Chondrocyte (in vitro differentiated cells): ENCODE results near the gene EPHA2. TPM values are rescaled to one million over a fixed set of nuclear protein-coding genes. Genes with fewer than 3 reads are reported as not detected.
"Not testable (repeated sequence)": the region's sequence is repeated elsewhere in the genome, so short reads cannot be mapped to it uniquely, and the experiment has no call there.

ENCODE experiments used
- DNase-seq: peaks from one replicate; pipeline ENCODE4 v3.0.0; 2021; ENCODE audit warnings: mixed read lengths, low spot score
- H3K27ac Mint-ChIP-seq: one replicate; pipeline ENCODE4 v1.8.0; 2021; ENCODE audit warnings: mild to moderate bottlenecking, moderate library complexity, mixed read lengths; ENCODE audit not compliant: unreplicated experiment
- H3K27me3 Mint-ChIP-seq: 2 replicates; pipeline ENCODE4 v1.8.0; 2021; ENCODE audit warnings: low read depth, mixed read lengths
- H3K36me3 Mint-ChIP-seq: 2 replicates; pipeline ENCODE4 v1.8.0; 2021; ENCODE audit warnings: low read depth, mixed read lengths
- H3K4me1 Mint-ChIP-seq: 2 replicates; pipeline ENCODE4 v1.8.0; 2021; ENCODE audit warnings: low read depth, mild to moderate bottlenecking, mixed read lengths
- H3K4me3 Mint-ChIP-seq: one replicate; pipeline ENCODE4 v1.8.0; 2021; ENCODE audit warnings: mild to moderate bottlenecking, moderate library complexity, mixed read lengths; ENCODE audit not compliant: unreplicated experiment
- H3K9me3 Mint-ChIP-seq: 2 replicates; pipeline ENCODE4 v1.8.0; 2021; ENCODE audit warnings: low read depth, mixed read lengths
- CTCF ChIP-seq: fragments of 200-600 bp; sonication (generic); IDR thresholded peaks from 2 replicates; pipeline ENCODE4 v1.5.0; 2021; ENCODE audit warnings: antibody characterized with exemption, mild to moderate bottlenecking, moderate library complexity
- total RNA-seq: library from RNA; stranded (reverse); gene quantifications from 3 replicates; pipeline ENCODE4 v1.2.1, GENCODE V29; 2021

Gene EPHA2
- total RNA-seq, 1 donor from 2014 or later = 38.5 TPM

GRCh38 chr1:16110884-16111283 lies 45.0 kb downstream of the EPHA2 start:
- Mint-ChIP-seq H3K27me3 (no peaks in the 10 kb centered on the region), H3K9me3 (peaks cover 4% of the 10 kb centered on the region), H3K36me3 (no peaks in the 10 kb centered on the region), H3K27ac (no peak overlapping the region), H3K4me3 (no peak overlapping the region), H3K4me1 (peaks cover 31% of the 10 kb centered on the region)
- no peak for DNase-seq
- no peak for TF ChIP-seq CTCF

- Mint-ChIP-seq H3K4me1 (peaks cover 31% of the 10 kb centered on the region), H3K27me3 (no peaks in the 10 kb centered on the region), H3K36me3 (no peaks in the 10 kb centered on the region), H3K4me3 (no peak overlapping the region), H3K9me3 (peaks cover 4% of the 10 kb centered on the region), H3K27ac (no peak overlapping the region)
- no peak for DNase-seq
- no peak for TF ChIP-seq CTCF
These were observed 45.4 kb downstream of the EPHA2 start for GRCh38 chr1:16110456-16110855.

- no peaks in the 10 kb centered on the region for H3K36me3 Mint-ChIP-seq
- peaks cover 4% of the 10 kb centered on the region for H3K9me3 Mint-ChIP-seq
- no peak for DNase-seq
- no peak overlapping the region for H3K4me3 Mint-ChIP-seq
- peaks cover 31% of the 10 kb centered on the region for H3K4me1 Mint-ChIP-seq
- no peak for TF ChIP-seq CTCF
- no peaks in the 10 kb centered on the region for H3K27me3 Mint-ChIP-seq
- no peak overlapping the region for H3K27ac Mint-ChIP-seq
These were observed 46.3 kb downstream of the EPHA2 start for GRCh38 chr1:16109571-16109970.

- not testable (repeated sequence) for H3K36me3 Mint-ChIP-seq, DNase-seq, H3K4me3 Mint-ChIP-seq, H3K27me3 Mint-ChIP-seq, H3K27ac Mint-ChIP-seq, H3K9me3 Mint-ChIP-seq
- peaks cover 17% of the 10 kb centered on the region for H3K4me1 Mint-ChIP-seq
These were observed 48.8 kb downstream of the EPHA2 start for GRCh38 chr1:16107039-16107438.

GRCh38 chr1:16101623-16102022 lies 54.2 kb downstream of the EPHA2 start:
- no peak overlapping the region for H3K27ac Mint-ChIP-seq
- peaks cover 2% of the 10 kb centered on the region for H3K4me1 Mint-ChIP-seq
- H3K27me3 Mint-ChIP-seq = no peaks in the 10 kb centered on the region
- H3K9me3 Mint-ChIP-seq = peaks cover 4% of the 10 kb centered on the region
- TF ChIP-seq CTCF = no peak
- H3K36me3 Mint-ChIP-seq = peaks cover 1% of the 10 kb centered on the region
- DNase-seq = no peak
- no peak overlapping the region for H3K4me3 Mint-ChIP-seq

GRCh38 chr1:16099412-16099811 lies 56.5 kb downstream of the EPHA2 start:
- H3K36me3 Mint-ChIP-seq = peaks cover 1% of the 10 kb centered on the region
- H3K27ac Mint-ChIP-seq = no peak overlapping the region
- DNase-seq = no peak
- no peak overlapping the region for H3K4me3 Mint-ChIP-seq
- TF ChIP-seq CTCF = no peak
- H3K9me3 Mint-ChIP-seq = peaks cover 4% of the 10 kb centered on the region
- peaks cover 4% of the 10 kb centered on the region for H3K27me3 Mint-ChIP-seq
- H3K4me1 Mint-ChIP-seq = no peaks in the 10 kb centered on the region
